ENCODE measurements around the gene KRTAP5-5.
"Not testable (repeated sequence)": the region's sequence is repeated elsewhere in the genome, so short reads cannot be mapped to it uniquely, and the experiment has no call there.

KRTAP5-5 gene

GRCh38 chr11:1643146-1643690 lies 13.6 kb downstream of the KRTAP5-5 start:
- no peak for DNase-seq

GRCh38 chr11:1644601-1645356 lies 15.2 kb downstream of the KRTAP5-5 start:
- no peak for DNase-seq

GRCh38 chr11:1645357-1645821 lies 15.8 kb downstream of the KRTAP5-5 start:
- no peak for DNase-seq

GRCh38 chr11:1646540-1646939 lies 17.0 kb downstream of the KRTAP5-5 start:
- DNase-seq: not testable (repeated sequence)

GRCh38 chr11:1647901-1648652 lies 18.5 kb downstream of the KRTAP5-5 start:
- DNase-seq: no peak

- DNase-seq: no peak
These were observed 19.3 kb downstream of the KRTAP5-5 start for GRCh38 chr11:1648653-1649420.

- no peak for DNase-seq
These were observed 20.7 kb downstream of the KRTAP5-5 start for GRCh38 chr11:1650034-1650917.

- DNase-seq: no peak
These were observed 21.3 kb downstream of the KRTAP5-5 start for GRCh38 chr11:1650918-1651262.

- DNase-seq: no peak
These were observed 21.9 kb downstream of the KRTAP5-5 start for GRCh38 chr11:1651411-1651980.

GRCh38 chr11:1652026-1652425 lies 22.5 kb downstream of the KRTAP5-5 start:
- no peak for DNase-seq

GRCh38 chr11:1652442-1652770 lies 22.8 kb downstream of the KRTAP5-5 start:
- DNase-seq: no peak

GRCh38 chr11:1652771-1653540 lies 23.4 kb downstream of the KRTAP5-5 start:
- DNase-seq: peak; percentile 62 to 78

GRCh38 chr11:1653541-1654387 lies 24.2 kb downstream of the KRTAP5-5 start:
- no peak for DNase-seq

GRCh38 chr11:1654388-1655167 lies 25.0 kb downstream of the KRTAP5-5 start:
- no peak for DNase-seq

GRCh38 chr11:1655168-1656060 lies 25.8 kb downstream of the KRTAP5-5 start:
- no peak for DNase-seq

GRCh38 chr11:1656061-1656441 lies 26.5 kb downstream of the KRTAP5-5 start:
- no peak for DNase-seq

GRCh38 chr11:1656670-1657069 lies 27.1 kb downstream of the KRTAP5-5 start:
- no peak for DNase-seq

- no peak for DNase-seq
These were observed 29.9 kb downstream of the KRTAP5-5 start for GRCh38 chr11:1659506-1659905.

Measured in stimulated activated CD4-positive, alpha-beta T cell treated with anti-CD3 and anti-CD28 coated beads, Interleukin-4, amount 100 ng/mL, for 4 hours (primary cell).